Endothelial cell of umbilical vein (primary cell): Measurements from ENCODE around the gene DENND5A. TPM values are rescaled to one million over a fixed set of nuclear protein-coding genes. Genes with fewer than 3 reads are reported as not detected.

Experiments
- BruUV-seq: library from RNA; stranded (reverse); fragments of 400-500 nt; replicated peaks from 2 replicates; lab custom pipeline; 2021; lab: Mats Ljungman, UMichigan
- CTCF ChIA-PET: fragments of 300-600, 350-600 bp; sonication (Branson Sonifier 250); formaldehyde crosslinking; loops from one replicate; lab custom pipeline; 2021; ENCODE audit warnings: antibody characterized with exemption, inconsistent platforms; lab: Charles Lee
- POLR2A ChIA-PET: fragments of 300-600, 350-600 bp; sonication (Branson Sonifier 250); formaldehyde crosslinking; loops from one replicate; lab custom pipeline; 2021; ENCODE audit warnings: antibody characterized with exemption, inconsistent platforms; lab: Charles Lee
- DNase-seq: peaks from one replicate; pipeline ENCODE4 v3.0.0-alpha.2; 2011; ENCODE audit warnings: low read depth, low spot score
- FAIRE-seq: peaks from 2 replicates; lab custom pipeline; 2011; peaks lifted over from hg19 to GRCh38; lab: Jason Lieb, UNC
- H2AFZ ChIP-seq: 2 replicates; pipeline ENCODE4 v1.6.0; 2012; ENCODE audit warnings: low read depth, low read length, control low read depth, inconsistent platforms
- H3K27ac ChIP-seq: 2 replicates; pipeline ENCODE4 v1.5.1; 2011; ENCODE audit warnings: low read depth, mild to moderate bottlenecking, control low read depth, low read length, moderate library complexity; ENCODE audit not compliant: insufficient read depth
- H3K27me3 ChIP-seq, 2 experiments: 2 replicates each; pipeline versions ENCODE4 v1.6.0 to v1.6.1; 2011; ENCODE audit warnings: low read length in 2 of 2, mixed read lengths in 1 of 2; ENCODE audit not compliant: control insufficient read depth in 2 of 2, insufficient read depth in 2 of 2
- H3K36me3 ChIP-seq, 2 experiments: 2 replicates in 1 of 2; 3 replicates in 1 of 2; pipeline ENCODE4 v1.5.1; 2011; ENCODE audit warnings: low read length in 2 of 2, mild to moderate bottlenecking in 1 of 2, moderate library complexity in 1 of 2; ENCODE audit not compliant: control insufficient read depth in 2 of 2, insufficient read depth in 2 of 2; ENCODE audit errors: extremely low read depth in 1 of 2
- H3K4me1 ChIP-seq: 3 replicates; pipeline ENCODE4 v1.5.1; 2011; ENCODE audit warnings: mild to moderate bottlenecking, low read length; ENCODE audit not compliant: control insufficient read depth, insufficient read depth; ENCODE audit errors: extremely low read depth
- H3K4me2 ChIP-seq: 2 replicates; pipeline ENCODE4 v1.6.1; 2011; ENCODE audit warnings: low read length, control low read depth, mixed read lengths; ENCODE audit not compliant: insufficient read depth
- H3K4me3 ChIP-seq, 3 experiments: fragments of 200-600 bp in 1 of 3; sonication (generic), shearing (Covaris generic) in 1 of 3; replicated peaks in 1 of 3; 2 replicates each; pipeline ENCODE4 v1.5.1; 2011 to 2016; ENCODE audit warnings: control low read depth in 3 of 3, low read length in 3 of 3, mild to moderate bottlenecking in 2 of 3, inconsistent platforms in 1 of 3, low read depth in 1 of 3, moderate library complexity in 1 of 3; ENCODE audit not compliant: insufficient read depth in 1 of 3
- H3K79me2 ChIP-seq: 2 replicates; pipeline ENCODE4 v1.6.0; 2012; ENCODE audit warnings: low read length, inconsistent platforms; ENCODE audit not compliant: control insufficient read depth, insufficient read depth
- H3K9ac ChIP-seq: replicated peaks from 2 replicates; pipeline ENCODE3; 2011; ENCODE audit warnings: low read length, control low read depth; ENCODE audit not compliant: insufficient read depth; ENCODE audit errors: extremely low read depth
- H3K9me1 ChIP-seq: replicated peaks from 3 replicates; pipeline ENCODE4 v1.6.0; 2011; ENCODE audit warnings: mild to moderate bottlenecking, low read length; ENCODE audit not compliant: control insufficient read depth, insufficient read depth; ENCODE audit errors: extremely low read depth
- H3K9me3 ChIP-seq: replicated peaks from 2 replicates; pipeline ENCODE4 v1.5.1; 2012; ENCODE audit warnings: low read length, inconsistent platforms; ENCODE audit not compliant: control insufficient read depth, insufficient read depth
- H4K20me1 ChIP-seq: replicated peaks from 2 replicates; pipeline ENCODE3; 2011; ENCODE audit warnings: mild to moderate bottlenecking, low read length; ENCODE audit not compliant: control insufficient read depth, insufficient read depth; ENCODE audit errors: extremely low read depth
- CTCF ChIP-seq, 2 donors: IDR thresholded peaks; 1 replicate in 1 of 2; 2 replicates in 1 of 2; pipeline ENCODE4 v1.5.1; 2011; ENCODE audit warnings: low read length in 2 of 2, mild to moderate bottlenecking in 2 of 2, moderate library complexity in 2 of 2, control low read depth in 1 of 2, inconsistent platforms in 1 of 2, low read depth in 1 of 2; ENCODE audit not compliant: insufficient read depth in 1 of 2; ENCODE audit errors: extremely low read depth in 1 of 2
- EZH2 ChIP-seq: IDR thresholded peaks from 2 replicates; pipeline ENCODE4 v1.6.1; 2012; ENCODE audit warnings: borderline replicate concordance, low read depth, mild to moderate bottlenecking, moderate library complexity, low read length, inconsistent platforms; ENCODE audit not compliant: severe bottlenecking
- FOS ChIP-seq: IDR thresholded peaks from 2 replicates; pipeline ENCODE4 v1.6.1; 2011; ENCODE audit warnings: mild to moderate bottlenecking, low read length, moderate library complexity, borderline replicate concordance; ENCODE audit not compliant: insufficient read depth
- GATA2 ChIP-seq: IDR thresholded peaks from 2 replicates; pipeline ENCODE4 v1.7.0; 2011; ENCODE audit warnings: low read depth, mild to moderate bottlenecking, moderate library complexity, mixed read lengths, low read length; ENCODE audit not compliant: insufficient read length, insufficient read depth
- JUN ChIP-seq: IDR thresholded peaks from 2 replicates; pipeline ENCODE4 v1.6.1; 2011; ENCODE audit warnings: borderline replicate concordance, low read depth; ENCODE audit not compliant: insufficient read length, insufficient read depth
- MYC ChIP-seq: IDR thresholded peaks from one replicate; pipeline ENCODE4 v1.6.1; 2011; ENCODE audit warnings: mild to moderate bottlenecking, low read depth, low read length
- POLR2A ChIP-seq: IDR thresholded peaks from 2 replicates; pipeline ENCODE4 v1.6.1; 2012; ENCODE audit warnings: low read depth, mild to moderate bottlenecking, control low read depth, low read length
- POLR2AphosphoS5 ChIP-seq: IDR thresholded peaks from 2 replicates; pipeline ENCODE4 v1.6.1; 2012; ENCODE audit warnings: low read depth, mild to moderate bottlenecking, control low read depth, low read length, moderate library complexity; ENCODE audit not compliant: insufficient read depth
- dilution Hi-C: fragments of 300-500 bp; cut with MboI; formaldehyde crosslinking; loops from one replicate; pipeline ENCODE4 v1.15.0; 2019; ENCODE audit warnings: low sequenced_read_pairs; ENCODE audit not compliant: extremely low pct_ligation_motif_present
- intact Hi-C: fragments of 100-400 bp; cut with micrococcal nuclease; formaldehyde crosslinking; loops from one replicate; pipeline ENCODE4 v1.10.0; 2022
- polyA plus RNA-seq, 4 experiments: library from polyadenylated mRNA; depleted of rRNA in 3 of 4; stranded (reverse) in 3 of 4; unstranded in 1 of 4; fragments of >200 nt; gene quantifications; 2 replicates each; pipeline versions ENCODE4 v1.2.1 to v1.2.3, GENCODE V29; 2011 to 2012; ENCODE audit warnings: missing spikeins in 1 of 4
- total RNA-seq: library from RNA; stranded (reverse); gene quantifications from 2 replicates; pipeline ENCODE4 v1.2.3, GENCODE V29; 2021
- TF ChIP-seq, protein P1 (sequence below): IDR thresholded peaks from 2 replicates; pipeline ENCODE4 v1.6.1; 2011; ENCODE audit not compliant: insufficient read depth, insufficient read length

Gene DENND5A
- total and polyA plus RNA-seq, 2 donors (not counting 3 experiments of a cell fraction or from before 2014, with no cell fraction given), result 116 to 220 TPM

DNA sequence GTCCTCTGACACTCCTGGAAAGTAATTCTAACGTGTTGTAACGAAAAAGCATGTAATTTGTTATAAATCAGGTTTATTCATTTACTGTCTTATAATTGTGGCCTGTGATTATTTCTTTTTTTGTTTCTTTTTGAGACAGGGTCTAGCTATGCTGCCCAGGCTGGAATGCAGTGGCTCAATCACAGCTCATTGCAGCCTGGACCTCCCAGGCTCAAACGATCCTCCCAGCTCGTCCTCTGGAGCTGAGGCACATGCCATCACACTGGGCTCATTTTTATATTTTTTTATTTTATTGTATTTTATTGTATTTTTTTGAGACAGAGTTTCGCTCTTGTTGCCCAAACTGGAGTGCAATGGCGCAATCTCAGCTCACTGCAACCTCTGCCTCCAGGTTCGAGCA lies 15.9 kb downstream of the DENND5A start:
- Histone ChIP-seq H2AFZ (no peak overlapping the region), H4K20me1 (no peaks in the 10 kb centered on the region), H3K4me1 (peaks cover 33% of the 10 kb centered on the region), H3K4me2 (no peak overlapping the region), H3K4me3 (no peak overlapping the region), H3K9ac (no peak overlapping the region), H3K27ac (no peak overlapping the region), H3K9me1 (peaks cover 3% of the 10 kb centered on the region), H3K36me3 (no peaks in the 10 kb centered on the region), H3K9me3 (no peaks in the 10 kb centered on the region), H3K27me3 (no peaks in the 10 kb centered on the region), H3K79me2 (peaks cover 88% of the 10 kb centered on the region)
- ChIA-PET CTCF (interaction anchor here (1.3 kb wide), 1 partner anchor 11 kb away, joined by 5 read pairs; no protein-coding TSS in a partner anchor), POLR2A (interaction anchor here (0.7 kb wide), 1 partner anchor 115 kb away, joined by 7 read pairs; no protein-coding TSS in a partner anchor)
- intact Hi-C loops (no loop called here), dilution Hi-C loops (no loop called here)
- FAIRE-seq, result no peak
- no peak for DNase-seq
- TF ChIP-seq POLR2AphosphoS5, result no peak
- TF ChIP-seq, protein P1, sequence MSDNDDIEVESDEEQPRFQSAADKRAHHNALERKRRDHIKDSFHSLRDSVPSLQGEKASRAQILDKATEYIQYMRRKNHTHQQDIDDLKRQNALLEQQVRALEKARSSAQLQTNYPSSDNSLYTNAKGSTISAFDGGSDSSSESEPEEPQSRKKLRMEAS, result no peak
- no peak for TF ChIP-seq CTCF (IDR thresholded peaks at IDR 0.05; ENCODE audit: extremely low read depth in 1 of 2, insufficient read depth in 1 of 2, low read depth in 1 of 2, low read length in 2 of 2)
- no peak for TF ChIP-seq JUN
- no peak for TF ChIP-seq GATA2
- TF ChIP-seq FOS, result no peak
- no peak for TF ChIP-seq EZH2
- no peak for TF ChIP-seq POLR2A
- no peak for TF ChIP-seq MYC
- BruUV-seq, result no TSS peak
